ENCODE measurements around the gene TAF11L3.
"Not testable (repeated sequence)": the region's sequence is repeated elsewhere in the genome, so short reads cannot be mapped to it uniquely, and the experiment has no call there.

TAF11L3 gene

DNA sequence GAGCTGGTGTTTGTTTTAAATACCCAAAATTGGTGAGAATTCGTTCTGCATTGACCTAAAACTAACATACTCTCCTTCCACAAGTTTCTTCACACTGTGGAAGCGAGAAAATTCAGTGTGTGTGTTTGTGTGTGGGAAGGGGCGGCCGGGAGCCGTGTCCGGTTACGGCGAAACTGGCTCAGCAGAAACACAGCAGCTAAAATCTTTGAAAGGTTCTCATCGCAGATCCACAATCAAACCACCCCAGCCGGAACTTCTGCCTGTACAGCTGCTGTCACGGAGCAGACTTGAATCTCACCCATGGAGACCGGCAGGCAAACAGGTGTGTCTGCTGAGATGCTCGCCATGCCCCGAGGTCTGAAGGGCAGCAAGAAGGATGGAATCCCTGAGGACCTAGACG, 10.2 kb downstream of the TAF11L3 start, which contains the start of gene TAF11L6:
TSS of gene TAF11L6 (plus strand) at position 301 of the 400 bp plus-strand sequence.
- H3K4me3 ChIP-seq; H3K4me1 ChIP-seq; H3K27me3 ChIP-seq; H3K36me3 ChIP-seq; DNase-seq; H3K27ac ChIP-seq; intact Hi-C loops (cut with DNase I; ENCODE audit: low total_unique reads); H3K9me3 ChIP-seq: not testable (repeated sequence)
